DMS79 (cell line): ENCODE results near the gene SCN2B.

Source experiments
- DNase-seq: peaks from one replicate; lab custom pipeline; 2025; lab: John Stamatoyannopoulos, UW

SCN2B gene

GRCh38 chr11:118175993-118176777 lies at the start of gene SCN2B:
Gene SCN2B (minus strand): TSS chr11:118176639. CDS start chr11:118176431, 208 bp downstream.
- DNase-seq, result no peak

GRCh38 chr11:118224511-118225188 lies 48.2 kb upstream of the SCN2B start, which contains the start of gene JAML:
Gene JAML (minus strand): TSS chr11:118225011. CDS start chr11:118214866, 10,145 bp downstream.
- no peak for DNase-seq

GRCh38 chr11:118223992-118224391 lies 47.6 kb upstream of the SCN2B start:
- DNase-seq, result no peak

- no peak for DNase-seq
Measured at GRCh38 chr11:118223570-118223969, 47.1 kb upstream of the SCN2B start.

GRCh38 chr11:118222437-118222836 lies 46.0 kb upstream of the SCN2B start:
- no peak for DNase-seq

GRCh38 chr11:118221419-118221818 lies 45.0 kb upstream of the SCN2B start:
- DNase-seq, result no peak

- no peak for DNase-seq
Measured at GRCh38 chr11:118219732-118220131, 43.3 kb upstream of the SCN2B start.

GRCh38 chr11:118219244-118219643 lies 42.8 kb upstream of the SCN2B start:
- DNase-seq, result no peak

- no peak for DNase-seq
Measured at GRCh38 chr11:118217575-118217974, 41.1 kb upstream of the SCN2B start.

- DNase-seq, result no peak
Measured at GRCh38 chr11:118216621-118217481, 40.4 kb upstream of the SCN2B start.

- no peak for DNase-seq
Measured at GRCh38 chr11:118215765-118216164, 39.3 kb upstream of the SCN2B start.

GRCh38 chr11:118215262-118215661 lies 38.8 kb upstream of the SCN2B start:
- DNase-seq, result no peak

- DNase-seq, result no peak
Measured at GRCh38 chr11:118214210-118214914, 37.9 kb upstream of the SCN2B start.

- no peak for DNase-seq
Measured at GRCh38 chr11:118213781-118214180, 37.3 kb upstream of the SCN2B start.

- no peak for DNase-seq
Measured at GRCh38 chr11:118213201-118213600, 36.8 kb upstream of the SCN2B start.

GRCh38 chr11:118212781-118213191 lies 36.3 kb upstream of the SCN2B start:
- DNase-seq, result no peak

- DNase-seq, result no peak
Measured at GRCh38 chr11:118212131-118212725, 35.8 kb upstream of the SCN2B start.

- DNase-seq, result no peak
Measured at GRCh38 chr11:118211006-118211405, 34.6 kb upstream of the SCN2B start.

GRCh38 chr11:118210323-118210722 lies 33.9 kb upstream of the SCN2B start:
- no peak for DNase-seq

GRCh38 chr11:118209033-118209432 lies 32.6 kb upstream of the SCN2B start:
- DNase-seq, result no peak

- DNase-seq, result no peak
Measured at GRCh38 chr11:118207079-118207478, 30.6 kb upstream of the SCN2B start.
